Measurements from ENCODE around the gene BRAF.

DNA sequence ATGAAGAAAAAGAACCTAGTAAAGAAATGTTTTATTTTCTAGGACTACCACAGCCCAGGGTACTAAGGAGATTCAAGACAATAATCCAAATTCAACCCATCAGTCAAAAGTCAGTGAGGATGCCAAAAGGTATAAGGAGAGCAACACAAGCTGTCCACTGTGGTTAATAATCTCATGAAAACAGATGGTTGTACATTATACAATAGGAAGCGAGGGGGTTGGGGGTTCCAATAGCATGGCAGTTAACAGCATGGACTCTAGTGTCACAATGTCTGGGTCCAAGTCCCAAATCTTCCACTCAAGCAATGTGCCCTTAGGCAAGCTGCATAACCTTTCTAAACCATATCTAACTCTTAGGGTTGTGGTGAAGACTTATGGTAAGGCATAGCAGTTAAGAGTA, 35.1 kb downstream of the BRAF start:
- TF ChIP-seq, protein P1, sequence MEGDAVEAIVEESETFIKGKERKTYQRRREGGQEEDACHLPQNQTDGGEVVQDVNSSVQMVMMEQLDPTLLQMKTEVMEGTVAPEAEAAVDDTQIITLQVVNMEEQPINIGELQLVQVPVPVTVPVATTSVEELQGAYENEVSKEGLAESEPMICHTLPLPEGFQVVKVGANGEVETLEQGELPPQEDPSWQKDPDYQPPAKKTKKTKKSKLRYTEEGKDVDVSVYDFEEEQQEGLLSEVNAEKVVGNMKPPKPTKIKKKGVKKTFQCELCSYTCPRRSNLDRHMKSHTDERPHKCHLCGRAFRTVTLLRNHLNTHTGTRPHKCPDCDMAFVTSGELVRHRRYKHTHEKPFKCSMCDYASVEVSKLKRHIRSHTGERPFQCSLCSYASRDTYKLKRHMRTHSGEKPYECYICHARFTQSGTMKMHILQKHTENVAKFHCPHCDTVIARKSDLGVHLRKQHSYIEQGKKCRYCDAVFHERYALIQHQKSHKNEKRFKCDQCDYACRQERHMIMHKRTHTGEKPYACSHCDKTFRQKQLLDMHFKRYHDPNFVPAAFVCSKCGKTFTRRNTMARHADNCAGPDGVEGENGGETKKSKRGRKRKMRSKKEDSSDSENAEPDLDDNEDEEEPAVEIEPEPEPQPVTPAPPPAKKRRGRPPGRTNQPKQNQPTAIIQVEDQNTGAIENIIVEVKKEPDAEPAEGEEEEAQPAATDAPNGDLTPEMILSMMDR (IDR thresholded peaks at IDR 0.05; ENCODE audit: extremely low read depth in 1 of 2, insufficient read depth in 1 of 2, low read depth in 1 of 2, low read length in 2 of 2), result no peak
- TF ChIP-seq POLR2AphosphoS5 (IDR thresholded peaks at IDR 0.05; ENCODE audit: insufficient read depth, low read depth, low read length), result no peak
- TF ChIP-seq EZH2 (IDR thresholded peaks at IDR 0.05; ENCODE audit: borderline replicate concordance, low read depth, low read length, severe bottlenecking), result no peak
- TF ChIP-seq POLR2A (IDR thresholded peaks at IDR 0.05; ENCODE audit: low read depth, low read length), result no peak
- TF ChIP-seq GATA2 (IDR thresholded peaks at IDR 0.05; ENCODE audit: insufficient read depth, insufficient read length, low read depth, low read length), result no peak
- TF ChIP-seq, protein P2, sequence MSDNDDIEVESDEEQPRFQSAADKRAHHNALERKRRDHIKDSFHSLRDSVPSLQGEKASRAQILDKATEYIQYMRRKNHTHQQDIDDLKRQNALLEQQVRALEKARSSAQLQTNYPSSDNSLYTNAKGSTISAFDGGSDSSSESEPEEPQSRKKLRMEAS (IDR thresholded peaks at IDR 0.05; ENCODE audit: insufficient read depth, insufficient read length), result no peak

All from endothelial cell of umbilical vein (primary cell).